ENCODE data around the gene PWP2.
A peak's percentile ranks its signal among the peaks of the same experiment; 100 is the strongest.

PWP2 gene
- total RNA-seq: 0.05 to 4.1 (median 1.9) reads per million in 17 experiments

DNA sequence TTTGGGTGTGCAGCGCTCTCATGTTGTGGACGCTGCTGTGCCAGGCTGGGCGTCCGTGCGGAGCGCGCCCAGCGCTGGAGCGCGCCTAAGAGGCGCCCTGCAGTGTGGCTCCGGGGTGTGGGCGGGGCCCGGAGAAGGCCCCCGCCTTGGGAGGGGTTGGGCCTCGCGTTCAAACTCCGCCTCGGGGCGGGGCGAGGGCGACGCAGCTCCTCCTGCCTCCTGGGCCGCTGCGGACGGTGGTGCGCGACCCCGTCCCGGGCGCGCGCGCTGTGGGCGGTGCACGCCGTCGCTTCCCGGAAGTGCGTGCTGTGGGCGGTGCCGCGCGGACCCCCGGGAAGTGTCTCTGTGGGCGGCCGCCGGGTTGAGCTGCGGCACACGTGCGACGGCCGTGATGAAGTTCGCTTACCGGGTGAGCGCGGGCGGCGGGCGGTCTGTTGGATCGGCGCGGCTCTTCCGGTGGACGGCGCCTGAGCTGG, at the start of gene PWP2:
TSS of gene PWP2 (plus strand) at position 374 of the 476 bp plus-strand sequence. CDS start at position 392, 18 bp downstream.
- DNase-seq: peak in 2 of 4 experiments; percentile 43 to 51

DNA sequence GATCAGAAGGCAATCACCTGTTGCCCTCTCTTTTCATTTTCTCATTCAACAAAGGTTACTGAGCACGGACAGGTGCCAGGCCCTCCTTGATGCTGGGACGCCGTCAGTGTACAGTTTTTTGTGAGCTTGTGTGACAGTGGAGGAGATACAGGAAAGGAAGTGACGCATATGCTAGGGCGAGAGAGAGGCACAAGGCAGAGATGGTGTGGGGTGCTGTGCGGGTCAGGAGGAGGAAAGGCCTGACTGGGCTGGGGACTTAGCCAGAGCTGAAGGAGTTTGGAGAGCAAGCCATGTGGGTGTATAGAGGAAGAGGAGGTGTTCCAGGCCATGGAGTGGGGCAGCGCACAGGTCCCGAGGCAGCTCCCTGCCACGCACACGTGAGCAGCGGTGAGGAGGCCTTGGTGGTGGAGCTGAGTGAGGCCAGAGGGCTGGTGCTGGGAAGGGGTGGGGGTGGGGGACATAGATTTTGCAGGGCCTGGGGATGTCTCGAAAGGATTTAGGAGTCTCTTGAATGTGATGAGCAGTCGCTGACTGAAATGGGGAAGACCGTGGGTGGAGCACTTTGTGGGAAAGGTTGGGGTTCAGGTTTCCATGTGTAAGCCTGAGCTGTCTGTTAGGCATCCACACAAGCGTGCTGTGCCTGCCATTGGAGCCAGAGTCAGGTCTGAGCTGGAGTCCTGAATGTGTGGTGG, 49.1 kb upstream of the PWP2 start:
- DNase-seq: no peak

DNA sequence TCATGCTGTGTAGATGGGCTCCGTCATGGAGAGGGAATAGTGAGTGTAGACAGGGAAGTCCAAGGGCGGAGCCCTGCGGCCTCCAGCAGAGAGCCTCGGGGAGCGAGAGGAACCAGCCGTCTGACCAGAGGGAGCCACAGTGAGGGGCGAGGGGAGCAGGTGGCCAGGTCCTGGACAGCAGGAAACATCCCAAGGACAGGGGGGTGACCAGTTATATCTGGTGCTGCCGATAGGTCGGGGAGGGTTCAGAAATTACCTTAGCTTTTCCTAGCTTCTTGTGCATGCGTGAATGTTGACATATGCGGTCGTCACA, 48.6 kb upstream of the PWP2 start:
- no peak for DNase-seq

DNA sequence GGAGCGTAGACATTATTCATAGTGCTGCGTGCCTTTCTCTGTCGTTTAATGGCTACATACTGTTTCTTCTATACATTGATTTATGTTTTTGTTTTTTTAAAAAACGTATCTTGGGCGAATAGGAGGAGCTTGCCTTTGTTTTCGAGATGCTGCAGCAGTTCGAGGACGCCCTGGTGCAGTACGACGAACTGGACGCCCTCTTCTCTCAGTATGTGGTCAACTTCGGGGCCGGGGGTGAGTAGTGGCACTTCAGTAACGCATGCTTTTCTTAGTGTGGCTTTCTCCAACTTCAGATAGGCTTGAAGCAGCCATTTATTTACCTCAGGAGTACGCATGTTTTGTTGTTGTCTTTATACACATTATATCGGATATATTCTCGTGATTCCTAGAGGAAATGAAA, 48.2 kb upstream of the PWP2 start:
- DNase-seq: no peak

DNA sequence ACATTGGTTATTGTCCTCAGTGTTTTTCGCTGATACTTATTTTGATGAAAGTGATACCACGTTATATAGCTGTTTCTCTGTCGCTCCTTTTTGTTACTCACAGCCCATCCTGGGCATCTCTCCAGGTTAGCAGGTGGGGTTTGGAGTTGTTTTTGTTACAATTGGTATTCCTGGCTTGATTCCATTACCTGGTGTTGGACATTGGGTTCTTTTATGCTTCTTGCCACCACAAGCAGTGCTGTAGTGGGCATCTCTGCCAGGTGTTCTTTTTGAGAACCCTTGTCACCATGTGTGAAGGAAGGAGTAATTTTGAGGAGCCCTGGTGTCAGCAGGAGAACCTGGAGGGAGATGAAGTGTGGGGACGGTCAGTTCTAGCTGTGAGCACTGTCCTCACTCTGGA, 47.5 kb upstream of the PWP2 start:
- DNase-seq: no peak

DNA sequence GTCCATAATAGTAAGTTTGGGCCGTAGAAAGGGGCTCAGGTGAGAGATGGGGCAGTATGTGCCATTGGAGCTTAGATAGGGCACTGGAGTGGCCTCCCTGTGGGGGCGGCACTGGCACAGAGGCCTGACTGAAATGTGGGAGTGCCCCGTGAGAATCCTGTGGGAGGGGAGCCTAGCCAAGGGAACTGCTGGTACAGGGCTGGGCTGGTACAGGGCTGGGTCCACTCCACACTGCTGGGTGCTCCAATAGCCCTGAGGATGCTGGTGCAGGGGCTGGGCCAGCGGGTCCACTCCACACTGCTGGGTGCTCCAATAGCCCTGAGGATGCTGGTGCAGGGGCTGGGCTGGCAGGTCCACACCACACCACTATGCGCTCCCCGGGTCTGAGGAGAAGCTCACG, 44.8 kb upstream of the PWP2 start:
- DNase-seq: no peak

DNA sequence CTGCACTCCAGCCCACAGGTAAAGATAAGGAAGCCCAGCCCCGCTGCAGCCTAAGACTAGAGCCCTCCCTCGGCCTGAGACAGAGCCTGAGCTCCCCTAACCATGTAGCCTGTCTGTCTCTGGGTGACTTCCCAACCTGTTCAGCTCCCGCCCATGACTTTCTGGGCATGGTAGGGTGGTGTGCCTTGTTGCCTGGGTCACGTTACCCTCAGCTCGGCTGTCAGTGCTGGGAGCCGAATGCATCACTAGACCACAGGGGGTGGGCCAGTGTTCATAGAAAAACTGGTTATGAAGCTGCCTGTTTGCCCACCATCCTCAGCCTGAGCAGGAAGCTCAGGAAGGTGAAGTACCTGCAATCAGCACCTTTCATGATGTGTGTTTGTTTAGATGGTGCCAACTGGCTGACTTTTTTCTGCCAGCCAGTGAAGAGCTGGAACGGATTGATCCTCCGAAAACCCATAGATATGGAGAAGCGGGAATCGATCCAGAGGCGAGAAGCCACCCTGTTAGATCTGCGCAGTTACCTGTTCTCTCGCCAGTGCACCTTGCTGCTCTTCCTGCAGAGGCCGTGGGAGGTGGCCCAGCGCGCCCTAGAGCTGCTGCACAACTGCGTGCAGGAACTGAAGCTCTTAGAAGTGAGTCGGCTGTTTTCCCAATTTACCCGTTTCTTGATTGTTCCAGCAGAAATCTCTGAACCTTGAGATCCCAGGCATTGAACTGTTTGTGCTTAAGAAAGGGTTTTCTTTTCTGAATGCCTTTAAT, 43.9 kb upstream of the PWP2 start:
- DNase-seq: no peak

DNA sequence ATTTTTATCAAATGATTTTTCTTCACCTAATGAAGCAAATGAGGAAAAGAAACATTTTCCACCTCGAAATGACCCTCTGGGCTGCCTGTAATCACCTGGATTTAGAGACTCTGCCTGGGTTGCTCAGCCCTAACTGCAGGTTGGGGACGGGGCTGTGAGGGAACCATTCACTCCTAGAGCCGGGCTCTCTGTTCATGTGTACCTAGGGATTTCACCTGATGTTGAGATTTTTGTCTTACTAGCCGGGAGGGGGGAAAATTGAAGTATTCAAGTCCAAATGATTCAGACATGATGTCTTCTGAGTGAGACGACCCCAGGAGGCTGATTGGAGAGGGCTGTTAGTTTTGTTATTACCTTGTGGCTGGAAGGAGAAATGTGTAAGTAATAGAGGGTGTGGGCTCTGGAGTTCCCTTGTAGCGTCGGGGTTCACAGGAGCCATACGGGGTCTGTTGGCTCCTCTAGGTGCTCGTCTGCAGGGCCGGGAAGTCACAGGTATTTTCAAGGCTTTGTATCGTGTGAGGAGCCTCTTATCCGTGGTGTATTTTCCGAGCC, 42.3 kb upstream of the PWP2 start:
- DNase-seq: no peak

DNA sequence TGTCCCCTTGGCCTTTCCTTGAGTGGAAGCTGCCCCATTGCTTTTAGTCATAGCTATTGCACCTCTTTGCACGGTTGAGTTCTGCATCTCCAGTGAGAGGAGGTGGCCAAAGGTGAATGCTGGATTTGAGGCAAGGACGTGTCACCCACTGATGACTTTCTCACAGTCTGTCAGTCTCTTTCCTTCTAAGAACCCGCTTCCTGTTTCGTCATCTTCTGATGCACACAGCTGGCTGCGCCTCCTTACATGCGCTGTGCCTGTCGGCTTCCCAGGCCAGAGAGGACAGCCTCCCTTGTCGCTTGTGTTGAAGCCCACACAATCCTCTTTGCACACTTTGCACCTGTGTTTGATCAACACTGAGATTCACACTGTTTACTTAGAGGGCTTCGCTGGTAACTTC, 41.8 kb upstream of the PWP2 start:
- DNase-seq: peak; percentile 53 to 81 (median 79)

DNA sequence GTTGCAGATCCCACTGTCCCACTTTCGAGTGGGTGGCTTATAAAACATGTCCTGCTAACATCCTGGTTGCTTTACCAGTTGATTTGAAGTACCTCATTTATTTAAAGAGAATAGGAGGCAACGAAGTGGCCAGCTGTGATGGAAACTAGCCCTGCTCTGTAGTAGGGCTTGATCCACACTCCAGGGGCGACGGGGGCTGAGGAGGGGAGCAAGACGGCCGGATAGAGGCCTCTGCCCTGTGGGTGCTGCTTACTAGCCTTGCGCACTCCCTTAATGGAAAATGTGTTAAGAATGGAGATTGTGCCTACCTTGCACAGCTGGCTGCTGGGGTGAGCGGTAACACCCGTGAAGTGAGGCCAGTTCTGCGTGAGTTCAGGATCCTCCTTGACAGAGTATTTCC, 41.1 kb upstream of the PWP2 start:
- no peak for DNase-seq

DNA sequence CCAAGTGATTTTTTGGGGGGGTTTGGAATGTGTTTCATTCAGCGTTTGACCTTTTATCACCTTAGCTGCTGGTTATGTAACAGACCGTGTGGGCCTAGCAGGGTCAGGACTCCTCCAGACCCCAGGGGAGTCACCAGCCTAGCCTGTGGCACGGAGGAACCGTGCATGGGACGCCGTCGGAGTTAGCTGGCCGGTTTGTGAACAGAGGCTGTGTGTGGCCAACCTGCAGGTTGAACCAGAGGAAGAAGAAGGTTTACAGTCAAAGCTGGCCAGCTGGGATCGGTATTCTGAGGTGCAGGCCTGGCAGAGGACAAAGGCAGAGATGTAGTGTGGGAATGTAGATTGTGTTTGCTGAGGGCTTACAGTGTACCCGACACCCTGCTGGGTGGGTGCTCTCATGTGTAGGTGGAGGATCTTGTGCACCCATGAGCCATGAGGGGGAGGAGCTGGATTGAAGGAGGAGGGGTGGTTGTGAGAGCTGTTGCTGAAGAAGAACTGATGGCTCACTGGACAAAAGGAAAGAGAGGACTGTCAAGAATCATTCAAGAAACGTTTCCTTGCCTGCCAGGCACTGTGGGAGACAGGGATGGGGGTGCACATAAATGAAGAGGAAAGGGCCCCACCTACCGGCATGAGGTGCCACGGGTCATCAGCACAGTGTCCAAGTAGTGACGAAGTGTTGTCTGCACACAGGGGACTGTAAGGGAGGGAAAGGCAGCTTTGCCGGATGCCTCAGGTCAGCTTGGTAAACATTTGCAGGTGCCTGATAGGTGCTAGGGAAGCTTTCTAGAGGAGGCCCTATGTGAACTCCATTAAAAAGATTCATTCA, 40.0 kb upstream of the PWP2 start:
- DNase-seq: no peak

DNA sequence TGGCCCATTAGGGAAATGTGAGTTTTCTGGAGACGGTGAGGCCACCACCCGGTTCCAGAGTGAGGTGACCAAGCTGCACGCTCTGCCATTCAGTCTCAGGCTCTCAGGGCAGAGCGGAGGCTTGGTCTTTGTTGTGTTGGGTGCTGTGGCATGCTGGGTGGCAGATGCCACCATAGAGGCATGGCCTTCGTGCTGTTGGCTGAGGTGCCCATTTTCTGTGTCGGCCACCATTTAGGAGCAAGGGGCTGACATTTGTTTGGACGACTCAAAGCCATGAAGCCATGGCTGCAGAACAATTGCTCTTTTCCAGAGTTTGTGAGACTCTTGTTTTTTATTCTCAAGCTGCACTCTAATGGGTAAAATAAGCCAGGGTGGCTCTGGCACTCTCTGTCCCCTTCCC, 36.8 kb upstream of the PWP2 start:
- DNase-seq: no peak

DNA sequence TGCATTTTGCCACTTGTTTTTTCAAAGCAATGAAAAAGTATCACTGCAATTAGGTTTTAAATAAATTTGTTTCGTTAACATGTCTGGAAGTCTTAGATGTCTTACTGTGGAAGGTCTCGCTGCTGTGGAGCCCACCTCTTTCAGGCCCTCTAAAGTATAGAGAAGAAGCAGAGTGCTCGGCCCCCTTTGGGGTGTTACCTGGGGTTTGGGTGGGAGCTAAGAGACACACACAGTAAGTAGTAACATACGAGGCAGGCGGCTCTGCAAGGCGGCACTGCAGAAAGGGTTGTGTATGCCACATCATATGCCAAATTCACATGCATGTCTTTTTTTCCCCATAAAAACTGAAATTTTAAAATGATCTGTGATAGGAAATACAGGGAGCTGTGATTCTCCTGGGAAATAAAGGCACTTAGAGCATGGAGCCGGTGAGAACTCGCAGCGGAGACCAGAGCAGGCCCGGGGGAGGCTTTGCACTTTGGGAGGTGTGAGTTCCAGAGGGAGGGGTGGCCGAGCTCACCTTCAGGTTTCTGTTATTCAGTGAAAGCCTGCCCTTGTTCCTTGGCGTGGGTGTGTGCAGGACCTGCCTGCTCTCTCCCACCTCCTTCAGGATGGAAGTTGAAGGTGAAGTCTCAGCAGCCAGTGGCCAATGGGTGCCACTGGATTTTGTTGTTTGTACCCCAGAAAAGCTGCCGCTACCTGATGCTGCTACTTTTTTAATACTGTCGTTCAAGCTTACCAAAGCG, 35.7 kb upstream of the PWP2 start:
- no peak for DNase-seq

DNA sequence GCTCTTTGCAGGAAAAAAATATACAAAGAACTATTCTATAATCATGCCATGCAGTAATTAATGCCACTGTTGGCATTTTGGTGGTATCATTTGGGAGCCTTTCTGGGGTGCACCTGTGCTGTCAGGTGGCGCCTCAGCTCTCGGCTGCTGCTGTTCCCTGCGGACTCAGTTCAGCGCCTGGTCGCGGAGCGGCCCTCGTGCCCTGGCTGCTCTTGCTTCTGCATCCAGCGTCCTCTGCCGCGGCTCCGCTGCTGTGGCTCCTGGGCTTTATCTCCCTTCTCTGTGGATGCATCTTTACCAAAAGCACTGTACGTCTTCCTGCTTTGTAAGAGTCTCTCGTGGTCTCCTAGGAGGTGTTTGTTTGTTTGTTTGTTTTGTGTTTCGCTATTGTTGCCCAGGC, 35.1 kb upstream of the PWP2 start:
- DNase-seq: no peak

DNA sequence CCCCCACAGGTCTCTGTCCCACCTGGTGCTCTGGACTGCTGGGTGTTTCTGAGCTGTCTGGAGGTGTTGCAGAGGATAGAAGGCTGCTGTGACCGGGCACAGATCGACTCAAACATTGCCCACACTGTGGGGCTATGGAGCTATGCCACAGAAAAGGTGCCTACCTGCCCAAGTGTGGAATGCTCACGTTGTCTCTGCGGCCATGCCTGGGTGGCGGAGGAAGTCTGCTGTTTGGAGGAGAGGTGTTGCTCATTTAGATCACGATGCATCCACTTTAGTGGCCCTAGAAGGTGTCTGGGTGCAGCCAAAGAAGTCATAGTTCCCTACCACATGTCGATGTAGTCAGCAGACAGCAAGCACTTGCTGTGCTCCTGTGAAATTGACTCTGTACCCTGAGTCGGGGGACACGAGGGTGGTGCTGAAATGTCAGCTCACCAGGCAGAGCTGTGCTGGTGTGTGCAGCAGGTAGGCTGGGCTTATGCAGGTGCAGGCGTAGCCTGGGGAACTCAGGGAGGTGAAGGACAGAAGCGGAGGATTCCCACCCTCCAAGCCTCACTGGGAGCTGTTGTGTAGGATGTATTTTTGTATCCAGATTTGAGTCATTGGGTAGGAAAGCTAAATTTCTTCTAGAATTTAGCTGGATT, 32.8 kb upstream of the PWP2 start:
- DNase-seq: no peak

DNA sequence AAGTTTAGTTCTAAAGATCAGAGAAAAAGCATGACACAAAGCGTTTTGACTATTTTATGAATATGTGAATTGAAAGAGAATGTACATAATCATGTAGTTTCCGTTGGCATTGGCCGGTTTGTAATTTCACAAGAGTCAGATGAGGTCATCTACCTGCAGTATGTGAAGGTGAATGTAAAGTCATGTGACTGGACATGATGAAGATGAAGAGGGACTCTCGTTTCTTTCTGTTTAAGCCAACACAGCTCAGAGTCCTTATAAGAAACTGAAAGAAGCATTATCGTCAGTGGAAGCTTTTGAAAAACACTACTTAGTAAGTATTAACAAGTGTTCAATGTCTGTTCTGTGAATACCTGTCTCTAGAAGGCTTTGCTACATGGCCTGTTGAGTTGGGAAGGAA, 30.9 kb upstream of the PWP2 start:
- no peak for DNase-seq

DNA sequence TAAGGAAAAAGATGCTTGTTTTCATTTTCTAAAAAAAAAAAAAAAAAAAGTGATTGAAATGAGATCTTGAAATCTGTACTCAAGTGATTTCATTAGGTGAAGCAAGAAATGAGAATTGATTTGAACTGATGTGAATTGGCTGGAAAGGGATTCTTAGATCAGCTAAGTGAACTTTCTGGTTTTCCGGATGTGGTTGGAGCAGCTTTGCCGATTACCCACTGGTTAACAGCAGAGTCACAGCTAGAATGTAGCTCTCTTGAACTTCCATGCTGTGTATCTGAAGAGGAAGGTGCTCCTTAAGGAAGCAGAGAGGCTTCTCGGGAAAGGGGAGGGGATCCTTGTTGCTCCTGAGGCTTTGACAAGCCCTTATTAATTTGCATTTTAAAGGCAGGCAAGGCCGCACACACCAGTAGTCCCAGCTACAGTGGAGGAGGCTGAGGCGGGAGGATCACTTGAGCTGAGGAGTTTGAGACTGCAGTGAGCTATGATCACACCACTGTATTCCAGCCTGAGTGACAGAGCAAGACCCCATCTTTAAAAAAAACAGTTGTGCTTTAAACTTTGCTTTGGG, 28.7 kb upstream of the PWP2 start:
- no peak for DNase-seq

DNA sequence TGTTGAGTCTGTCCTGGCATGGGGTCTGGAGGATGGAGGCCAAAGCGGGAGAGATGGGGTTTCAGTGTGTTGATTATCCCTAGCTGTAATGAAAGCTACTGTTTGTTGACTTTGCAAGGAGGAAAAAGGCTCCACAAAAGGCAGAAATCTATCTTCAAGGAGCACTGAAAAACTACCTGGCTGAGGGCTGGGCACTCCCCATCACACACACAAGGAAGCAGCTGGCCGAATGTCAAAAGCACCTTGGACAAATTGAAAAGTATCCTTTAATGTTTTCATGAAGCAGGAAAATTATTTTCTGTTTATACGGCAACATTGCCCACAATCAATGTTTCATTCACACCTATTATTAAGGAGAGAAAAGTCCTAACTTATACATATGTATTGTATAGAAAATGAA, 27.8 kb upstream of the PWP2 start:
- DNase-seq: no peak

DNA sequence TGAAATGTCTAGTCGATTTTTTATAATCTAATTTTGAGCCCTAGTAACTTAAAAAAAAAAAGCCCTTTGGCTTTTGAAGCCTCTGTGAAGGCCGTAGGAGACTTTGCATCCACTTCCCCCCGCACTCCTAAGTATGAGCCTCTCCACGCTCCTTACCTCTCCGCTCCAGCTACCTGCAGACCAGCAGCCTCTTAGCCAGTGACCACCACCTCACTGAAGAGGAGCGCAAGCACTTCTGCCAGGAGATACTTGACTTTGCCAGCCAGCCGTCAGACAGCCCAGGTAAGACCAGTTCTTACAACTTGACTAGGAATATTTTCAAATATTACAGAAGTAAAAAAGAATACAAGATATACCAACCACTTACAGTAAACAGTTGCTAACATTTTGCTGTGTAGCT, 27.4 kb upstream of the PWP2 start:
- no peak for DNase-seq

DNA sequence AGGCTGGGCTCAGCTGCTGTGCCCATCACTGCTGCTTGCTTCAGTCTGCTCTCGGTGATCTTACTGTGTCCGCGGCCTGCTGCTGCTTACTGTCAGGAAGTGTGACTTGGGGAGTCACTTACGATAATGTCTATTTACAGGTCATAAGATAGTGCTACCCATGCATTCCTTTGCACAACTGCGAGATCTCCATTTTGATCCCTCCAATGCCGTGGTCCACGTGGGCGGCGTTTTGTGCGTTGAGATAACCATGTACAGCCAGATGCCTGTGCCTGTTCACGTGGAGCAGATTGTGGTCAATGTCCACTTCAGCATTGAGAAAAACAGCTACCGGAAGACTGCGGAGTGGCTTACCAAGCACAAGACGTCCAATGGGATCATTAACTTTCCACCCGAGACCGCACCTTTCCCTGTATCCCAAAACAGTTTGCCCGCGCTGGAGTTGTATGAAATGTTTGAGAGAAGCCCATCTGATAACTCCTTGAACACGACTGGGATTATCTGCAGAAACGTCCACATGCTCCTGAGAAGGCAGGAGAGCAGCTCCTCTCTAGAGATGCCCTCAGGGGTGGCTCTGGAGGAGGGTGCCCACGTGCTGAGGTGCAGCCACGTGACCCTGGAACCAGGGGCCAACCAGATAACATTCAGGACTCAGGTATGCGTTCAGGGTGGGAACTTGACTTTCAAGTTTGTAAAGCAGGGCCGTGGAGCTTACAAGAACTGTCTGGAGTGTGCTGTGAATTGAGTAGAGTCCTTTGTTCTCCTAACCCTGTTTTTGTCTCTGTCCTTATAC, 24.4 kb upstream of the PWP2 start:
- DNase-seq: no peak

Measured in suppressor macrophage (primary cell).